HUES48 (cell line): ENCODE data around the gene MAPKAP1.
"Not testable (repeated sequence)": the region's sequence is repeated elsewhere in the genome, so short reads cannot be mapped to it uniquely, and the experiment has no call there.

Source experiments
- H3K27ac ChIP-seq: one replicate; pipeline ENCODE4 v1.7.0; 2013; ENCODE audit warnings: low read depth, low read length, inconsistent platforms
- H3K27me3 ChIP-seq: 2 replicates; pipeline ENCODE4 v1.6.1; 2013; ENCODE audit warnings: mild to moderate bottlenecking, low read length; ENCODE audit not compliant: control insufficient read depth, insufficient read depth
- H3K36me3 ChIP-seq: 2 replicates; pipeline ENCODE4 v1.6.1; 2013; ENCODE audit warnings: low read length; ENCODE audit not compliant: control insufficient read depth, insufficient read depth
- H3K4me1 ChIP-seq: 2 replicates; pipeline ENCODE4 v1.6.1; 2013; ENCODE audit warnings: mild to moderate bottlenecking, low read length; ENCODE audit not compliant: control insufficient read depth, insufficient read depth
- H3K4me3 ChIP-seq: 2 replicates; pipeline ENCODE4 v1.5.1; 2013; ENCODE audit warnings: mild to moderate bottlenecking, low read depth, low read length
- H3K9ac ChIP-seq: 2 replicates; pipeline ENCODE4 v1.6.1; 2013; ENCODE audit warnings: mild to moderate bottlenecking, low read depth, low read length, moderate library complexity
- H3K9me3 ChIP-seq: 2 replicates; pipeline ENCODE4 v1.6.1; 2013; ENCODE audit warnings: low read length; ENCODE audit not compliant: control insufficient read depth, insufficient read depth

Gene MAPKAP1

DNA sequence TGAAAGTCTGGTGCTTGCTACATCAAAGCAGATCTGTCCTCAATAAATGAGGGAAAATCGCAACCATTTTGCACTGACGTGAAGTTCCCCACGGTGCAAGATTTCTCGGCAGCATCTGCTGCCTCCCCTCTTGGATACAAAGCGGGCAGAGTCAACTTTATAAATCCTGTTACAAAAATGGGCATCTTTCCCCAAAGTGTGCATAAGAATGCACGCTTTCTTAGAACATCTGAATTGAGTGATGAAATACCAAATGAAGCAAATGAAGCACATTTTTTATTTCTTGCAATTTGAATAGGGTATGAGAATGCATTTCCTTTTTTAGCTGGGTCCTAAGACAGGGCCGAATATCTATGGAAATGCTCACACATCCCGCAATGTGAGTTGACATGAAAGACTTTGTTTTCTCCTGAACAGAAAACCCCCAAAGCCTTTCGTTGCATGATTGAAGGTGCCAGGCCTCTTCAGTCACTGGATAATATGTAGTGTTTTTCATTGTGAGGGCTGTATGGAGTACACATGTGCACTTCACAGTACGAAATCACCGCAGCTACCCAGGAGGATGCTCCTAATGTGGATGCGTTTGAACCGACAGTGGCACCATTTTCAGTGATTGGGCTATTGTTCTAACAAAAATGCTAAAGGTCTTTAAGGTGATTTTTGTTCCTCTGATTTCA, 19.6 kb upstream of the MAPKAP1 start:
- Histone ChIP-seq H3K9ac (no peak overlapping the region), H3K4me1 (0 out of 2 replicates have a peak, but pooled peaks cover 3% of the 10 kb centered on the region), H3K27ac (no peak overlapping the region), H3K9me3 (no peaks in the 10 kb centered on the region), H3K4me3 (no peak overlapping the region), H3K36me3 (no peaks in the 10 kb centered on the region), H3K27me3 (no peaks in the 10 kb centered on the region)

DNA sequence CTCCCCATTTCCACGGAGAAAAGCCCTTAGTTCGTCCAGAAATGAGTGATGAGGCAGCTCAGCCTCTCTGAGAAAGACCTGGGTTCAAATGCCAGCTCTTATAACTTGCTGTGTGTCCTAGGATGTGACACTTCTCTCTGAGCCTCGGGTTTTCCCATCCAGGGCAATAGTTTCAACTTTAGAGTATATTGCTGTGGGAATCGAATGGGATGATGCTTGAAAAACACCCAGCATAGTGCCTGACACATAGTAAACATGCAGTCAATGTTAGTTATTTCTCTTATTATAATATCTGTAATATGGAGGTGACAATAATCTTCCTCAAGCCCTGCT, 430 bp upstream of the MAPKAP1 start:
- Histone ChIP-seq H3K27ac (peak overlapping the region; percentile 56), H3K9me3 (no peaks in the 10 kb centered on the region), H3K4me1 (peaks cover 17% of the 10 kb centered on the region), H3K27me3 (no peaks in the 10 kb centered on the region), H3K36me3 (peaks cover 3% of the 10 kb centered on the region; the same call in 1 of the 2 replicates), H3K4me3 (peak overlapping the region; percentile 94), H3K9ac (no peak overlapping the region)

- Histone ChIP-seq H3K4me1 (peaks cover 28% of the 10 kb centered on the region), H3K4me3 (peak overlapping the region; percentile 94), H3K9ac (no peak overlapping the region), H3K36me3 (peaks cover 3% of the 10 kb centered on the region; the same call in 1 of the 2 replicates), H3K27me3 (no peaks in the 10 kb centered on the region), H3K27ac (no peak overlapping the region), H3K9me3 (no peaks in the 10 kb centered on the region)
Measured at GRCh38 chr9:125705893-125706292, 1.1 kb downstream of the MAPKAP1 start.

GRCh38 chr9:125703662-125704061, 3.3 kb downstream of the MAPKAP1 start:
- Histone ChIP-seq H3K27ac (no peak overlapping the region), H3K4me1 (peaks cover 40% of the 10 kb centered on the region), H3K36me3 (peaks cover 3% of the 10 kb centered on the region; the same call in 1 of the 2 replicates), H3K4me3 (no peak overlapping the region), H3K9me3 (no peaks in the 10 kb centered on the region), H3K27me3 (no peaks in the 10 kb centered on the region), H3K9ac (no peak overlapping the region)

DNA sequence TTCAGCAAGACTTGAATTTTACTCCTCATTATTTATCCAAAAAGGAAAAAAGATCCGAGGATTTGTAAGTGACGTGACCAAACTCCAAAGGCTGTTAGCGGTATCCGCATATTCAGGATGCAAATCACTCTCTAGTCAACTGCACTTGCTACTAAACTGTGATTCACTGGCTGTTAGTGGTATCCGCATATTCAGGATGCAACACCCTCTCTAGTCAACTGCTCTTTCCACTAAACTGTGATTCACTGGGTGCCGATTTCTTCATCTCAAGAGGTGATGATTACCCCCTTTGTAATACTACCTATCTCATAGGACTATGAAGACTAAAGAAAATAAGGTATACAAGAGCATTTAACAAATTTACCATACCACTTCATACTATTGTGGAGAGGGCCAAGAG, 5.7 kb downstream of the MAPKAP1 start:
- peak overlapping the region; percentile 37; the same call in 1 of the 2 replicates for H3K9ac ChIP-seq
- H3K27ac ChIP-seq: peak overlapping the region; percentile 92
- no peaks in the 10 kb centered on the region for H3K27me3 ChIP-seq
- H3K9me3 ChIP-seq: no peaks in the 10 kb centered on the region
- peaks cover 3% of the 10 kb centered on the region; the same call in 1 of the 2 replicates for H3K36me3 ChIP-seq
- H3K4me3 ChIP-seq: peak overlapping the region; percentile 30
- H3K4me1 ChIP-seq: peaks cover 39% of the 10 kb centered on the region

GRCh38 chr9:125700791-125701190, 6.2 kb downstream of the MAPKAP1 start:
- Histone ChIP-seq H3K9me3 (no peaks in the 10 kb centered on the region), H3K4me1 (peaks cover 39% of the 10 kb centered on the region), H3K27ac (peak overlapping the region; percentile 92), H3K36me3 (peaks cover 3% of the 10 kb centered on the region; the same call in 1 of the 2 replicates), H3K27me3 (no peaks in the 10 kb centered on the region), H3K9ac (no peak overlapping the region), H3K4me3 (peak overlapping the region; percentile 30)

GRCh38 chr9:125699870-125700269, 7.1 kb downstream of the MAPKAP1 start:
- Histone ChIP-seq H3K36me3 (peaks cover 1% of the 10 kb centered on the region; the same call in 1 of the 2 replicates), H3K9me3 (no peaks in the 10 kb centered on the region), H3K4me1 (peaks cover 42% of the 10 kb centered on the region), H3K4me3 (no peak overlapping the region), H3K9ac (no peak overlapping the region), H3K27ac (peak overlapping the region; percentile 92), H3K27me3 (no peaks in the 10 kb centered on the region)

DNA sequence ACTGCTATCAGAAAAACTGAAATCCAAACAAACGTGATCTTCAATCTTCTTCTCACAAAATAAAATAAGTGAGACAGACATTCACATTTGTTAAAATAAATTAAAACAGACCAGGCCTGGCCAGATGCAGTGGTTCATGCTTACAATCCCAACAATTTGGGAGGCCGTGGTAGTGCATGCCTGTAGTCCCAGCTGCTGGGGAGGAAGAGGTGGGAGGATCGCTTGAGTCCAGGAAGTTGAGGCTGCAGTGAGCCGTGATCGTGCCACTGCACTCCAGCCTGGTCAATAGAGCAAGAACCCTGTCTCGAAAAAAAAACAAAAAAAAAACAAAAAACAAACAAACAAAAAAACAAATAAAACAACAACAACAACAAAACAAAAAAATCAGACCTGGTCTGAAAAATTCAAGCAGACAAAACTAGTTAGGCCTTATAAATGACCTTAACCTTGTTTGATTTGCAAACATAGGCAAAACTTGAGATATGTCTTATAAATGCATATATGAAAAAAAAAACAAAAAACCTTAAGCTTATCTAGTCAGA, 10.8 kb downstream of the MAPKAP1 start:
- peaks cover 57% of the 10 kb centered on the region for H3K4me1 ChIP-seq
- peak overlapping the region; percentile 3 for H3K27ac ChIP-seq
- H3K4me3 ChIP-seq: no peak overlapping the region
- no peaks in the 10 kb centered on the region for H3K27me3 ChIP-seq
- no peak overlapping the region for H3K9ac ChIP-seq
- H3K36me3 ChIP-seq: no peaks in the 10 kb centered on the region
- H3K9me3 ChIP-seq: no peaks in the 10 kb centered on the region

GRCh38 chr9:125695548-125695947, 11.5 kb downstream of the MAPKAP1 start:
- not testable (repeated sequence) for H3K36me3 ChIP-seq, H3K27me3 ChIP-seq, H3K4me3 ChIP-seq, H3K9me3 ChIP-seq, H3K27ac ChIP-seq, H3K9ac ChIP-seq
- peaks cover 51% of the 10 kb centered on the region for H3K4me1 ChIP-seq

DNA sequence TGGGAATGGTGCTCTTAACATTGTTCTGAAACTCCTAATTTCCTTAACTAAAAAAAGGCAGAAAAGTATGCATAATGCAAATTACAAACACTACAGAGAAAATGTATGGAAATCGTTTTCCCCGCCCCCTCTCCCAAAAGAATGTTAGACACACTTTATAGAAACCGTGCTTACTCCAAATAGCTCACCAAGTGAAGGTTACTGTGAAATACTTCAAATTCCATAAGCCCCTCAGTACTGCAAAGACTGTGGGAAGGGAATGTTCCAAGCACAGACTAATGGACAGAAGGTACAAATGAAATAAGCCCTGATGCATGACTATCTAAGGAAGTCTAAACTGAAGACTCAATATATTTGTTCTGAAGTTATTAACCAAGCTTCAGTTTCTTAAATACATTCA, 12.5 kb downstream of the MAPKAP1 start:
- Histone ChIP-seq H3K36me3 (no peaks in the 10 kb centered on the region), H3K9ac (no peak overlapping the region), H3K27me3 (no peaks in the 10 kb centered on the region), H3K27ac (peak overlapping the region; percentile 81), H3K4me3 (peak overlapping the region; percentile 3; the same call in 1 of the 2 replicates), H3K4me1 (peaks cover 43% of the 10 kb centered on the region), H3K9me3 (no peaks in the 10 kb centered on the region)

DNA sequence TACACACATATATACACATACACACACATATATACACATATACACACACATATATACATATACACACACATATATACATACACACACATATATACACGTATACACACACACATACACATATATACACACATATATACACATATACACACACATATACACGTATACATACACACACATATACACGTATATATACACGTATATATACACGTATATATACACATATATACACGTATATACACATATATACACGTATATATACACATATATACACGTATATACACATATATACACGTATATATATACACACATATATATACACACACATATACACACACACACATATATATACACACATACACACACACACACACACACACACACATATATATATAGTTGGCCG, 13.5 kb downstream of the MAPKAP1 start:
- not testable (repeated sequence) for H3K9me3 ChIP-seq, H3K9ac ChIP-seq, H3K4me3 ChIP-seq, H3K36me3 ChIP-seq, H3K27ac ChIP-seq, H3K27me3 ChIP-seq
- H3K4me1 ChIP-seq: peaks cover 43% of the 10 kb centered on the region
